ELF-1 (cell line): ENCODE results near the gene PRDM2.
"Not testable (repeated sequence)": the region's sequence is repeated elsewhere in the genome, so short reads cannot be mapped to it uniquely, and the experiment has no call there.

Experiments used
- DNase-seq: peaks from one replicate; pipeline ENCODE4 v3.0.0-alpha.2; 2016; ENCODE audit warnings: low read depth, low spot score

PRDM2 gene

GRCh38 chr1:13697738-13698137 is 2.2 kb upstream of the PRDM2 start:
- no peak for DNase-seq

- no peak for DNase-seq
Measured at GRCh38 chr1:13699510-13699909, 478 bp upstream of the PRDM2 start.

- DNase-seq: peak; percentile 38
Measured at GRCh38 chr1:13700521-13701270, 708 bp downstream of the PRDM2 start.

GRCh38 chr1:13701271-13701640 is 1.3 kb downstream of the PRDM2 start:
- DNase-seq: no peak

GRCh38 chr1:13702425-13703127 is 2.6 kb downstream of the PRDM2 start:
- DNase-seq: no peak

GRCh38 chr1:13703128-13703513 is 3.1 kb downstream of the PRDM2 start:
- DNase-seq: no peak

GRCh38 chr1:13703558-13704490 is 3.8 kb downstream of the PRDM2 start:
- DNase-seq: no peak

GRCh38 chr1:13706046-13706445 is 6.1 kb downstream of the PRDM2 start:
- no peak for DNase-seq

- no peak for DNase-seq
Measured at GRCh38 chr1:13707164-13707563, 7.2 kb downstream of the PRDM2 start.

GRCh38 chr1:13708380-13708982 is 8.5 kb downstream of the PRDM2 start:
- DNase-seq: no peak

- no peak for DNase-seq
Measured at GRCh38 chr1:13710086-13710485, 10.1 kb downstream of the PRDM2 start.

GRCh38 chr1:13714851-13715250 is 14.9 kb downstream of the PRDM2 start:
- no peak for DNase-seq

- DNase-seq: not testable (repeated sequence)
Measured at GRCh38 chr1:13715616-13716287, 15.8 kb downstream of the PRDM2 start.

GRCh38 chr1:13722808-13723360 is 22.9 kb downstream of the PRDM2 start:
- no peak for DNase-seq

GRCh38 chr1:13723810-13724209 is 23.8 kb downstream of the PRDM2 start:
- no peak for DNase-seq

- peak; percentile 28 for DNase-seq
Measured at GRCh38 chr1:13725714-13726175, 25.8 kb downstream of the PRDM2 start.

GRCh38 chr1:13728091-13728715 is 28.2 kb downstream of the PRDM2 start:
- no peak for DNase-seq

GRCh38 chr1:13730291-13730690 is 30.3 kb downstream of the PRDM2 start:
- DNase-seq: no peak

- DNase-seq: no peak
Measured at GRCh38 chr1:13730751-13731482, 30.9 kb downstream of the PRDM2 start.

- no peak for DNase-seq
Measured at GRCh38 chr1:13731897-13732296, 31.9 kb downstream of the PRDM2 start.
